ENCODE data around the gene SMAD2.
"Not testable (repeated sequence)": the region's sequence is repeated elsewhere in the genome, so short reads cannot be mapped to it uniquely, and the experiment has no call there.

Gene SMAD2

GRCh38 chr18:47794725-47795433 lies 135.6 kb downstream of the SMAD2 start:
- no peak for DNase-seq (ENCODE audit: low read depth in 2 of 2)

GRCh38 chr18:47793609-47794008 lies 136.8 kb downstream of the SMAD2 start:
- no peak for DNase-seq (ENCODE audit: low read depth in 2 of 2)

GRCh38 chr18:47791461-47791985 lies 138.9 kb downstream of the SMAD2 start:
- no peak for DNase-seq (ENCODE audit: low read depth in 2 of 2)

GRCh38 chr18:47790036-47790435 lies 140.4 kb downstream of the SMAD2 start:
- no peak for DNase-seq (ENCODE audit: low read depth in 2 of 2)

- DNase-seq (ENCODE audit: low read depth in 2 of 2) = no peak
Measured at GRCh38 chr18:47788621-47789020, 141.8 kb downstream of the SMAD2 start.

- no peak for DNase-seq (ENCODE audit: low read depth in 2 of 2)
Measured at GRCh38 chr18:47781561-47781960, 148.9 kb downstream of the SMAD2 start.

- no peak for DNase-seq (ENCODE audit: low read depth in 2 of 2)
Measured at GRCh38 chr18:47780011-47780725, 150.3 kb downstream of the SMAD2 start.

GRCh38 chr18:47779381-47779780 lies 151.1 kb downstream of the SMAD2 start:
- no peak for DNase-seq (ENCODE audit: low read depth in 2 of 2)

- no peak for DNase-seq (ENCODE audit: low read depth in 2 of 2)
Measured at GRCh38 chr18:47777626-47778025, 152.8 kb downstream of the SMAD2 start.

GRCh38 chr18:47775961-47776360 lies 154.5 kb downstream of the SMAD2 start:
- DNase-seq (ENCODE audit: low read depth in 2 of 2) = no peak

- DNase-seq (ENCODE audit: low read depth in 2 of 2) = no peak
Measured at GRCh38 chr18:47773931-47774330, 156.5 kb downstream of the SMAD2 start.

- peak; percentile 35 to 52 for DNase-seq (ENCODE audit: low read depth in 2 of 2)
Measured at GRCh38 chr18:47772374-47773248, 157.8 kb downstream of the SMAD2 start.

- DNase-seq (ENCODE audit: low read depth in 2 of 2) = no peak
Measured at GRCh38 chr18:47771922-47772321, 158.5 kb downstream of the SMAD2 start.

- no peak for DNase-seq (ENCODE audit: low read depth in 2 of 2)
Measured at GRCh38 chr18:47767699-47768098, 162.8 kb downstream of the SMAD2 start.

- DNase-seq (ENCODE audit: low read depth in 2 of 2) = not testable (repeated sequence)
Measured at GRCh38 chr18:47767198-47767597, 163.3 kb downstream of the SMAD2 start.

Measured in stimulated activated CD4-positive, alpha-beta T cell treated with anti-CD3 and anti-CD28 coated beads, Interleukin-15, amount 100 ng/mL, for 48 hours (primary cell).